GM12878 (cell line): ENCODE data around the gene PRDM12. TPM values are rescaled to one million over a fixed set of nuclear protein-coding genes. Genes with fewer than 3 reads are reported as not detected.

ENCODE experiments used
- ATAC-seq: fragments of 200-7000 bp; cut with Tn5 transposase; 3 replicates; pipeline ENCODE4 v1.9.1; 2020; ENCODE audit warnings: mild to moderate bottlenecking, moderate library complexity
- BruUV-seq: library from RNA; stranded (reverse); fragments of 400-500 nt; replicated peaks from 2 replicates; lab custom pipeline; 2021; lab: Mats Ljungman, UMichigan
- CTCF ChIA-PET: fragments of 300-600 bp; sonication (Branson Sonifier 250); formaldehyde crosslinking; extraction: SDS; loops from one replicate; lab custom pipeline; 2021; ENCODE audit warnings: inconsistent platforms; lab: Yijun Ruan, JAX
- POLR2A ChIA-PET: fragments of 350-600 bp; formaldehyde crosslinking; extraction: SDS; loops from one replicate; lab custom pipeline; 2021; ENCODE audit warnings: inconsistent platforms; lab: Charles Lee
- RAD21 ChIA-PET: fragments of 300-600 bp; sonication (Branson Sonifier 250); formaldehyde crosslinking; loops from one replicate; lab custom pipeline; 2023; ENCODE audit warnings: antibody characterized with exemption; ENCODE audit not compliant: unreplicated experiment; lab: Charles Lee
- SMC1A ChIA-PET: fragments of 300-600 bp; sonication (Branson Sonifier 250); formaldehyde crosslinking; loops from one replicate; lab custom pipeline; 2023; ENCODE audit not compliant: unreplicated experiment, uncharacterized antibody; lab: Charles Lee
- DNase-seq: peaks from one replicate; pipeline ENCODE4 v3.0.0-alpha.2; 2011; ENCODE audit warnings: low read depth, low spot score
- FAIRE-seq: peaks from 3 replicates; lab custom pipeline; 2011; peaks lifted over from hg19 to GRCh38; lab: Jason Lieb, UNC
- H2AFZ ChIP-seq: 2 replicates; pipeline ENCODE4 v1.6.0; 2011; ENCODE audit warnings: low read depth, low read length, control low read depth; ENCODE audit not compliant: control insufficient read depth
- H3K27ac ChIP-seq: 2 replicates; pipeline ENCODE4 v1.5.1; 2011; ENCODE audit warnings: control low read depth; ENCODE audit not compliant: control insufficient read depth, insufficient read depth
- H3K27me3 ChIP-seq, 2 experiments: replicated peaks in 1 of 2; 2 replicates each; pipeline versions ENCODE4 v1.6.0 to v1.6.1; 2011; ENCODE audit warnings: low read length in 1 of 2; ENCODE audit not compliant: control insufficient read depth in 2 of 2, insufficient read depth in 2 of 2
- H3K36me3 ChIP-seq, 2 experiments: 2 replicates each; pipeline ENCODE4 v1.5.1; 2011; ENCODE audit warnings: low read length in 1 of 2; ENCODE audit not compliant: control insufficient read depth in 2 of 2, insufficient read depth in 2 of 2
- H3K4me1 ChIP-seq: 2 replicates; pipeline ENCODE4 v1.6.1; 2011; ENCODE audit warnings: mild to moderate bottlenecking, low read length, moderate library complexity, mixed read lengths; ENCODE audit not compliant: control insufficient read depth, insufficient read depth
- H3K4me2 ChIP-seq: 2 replicates; pipeline ENCODE4 v1.6.0; 2011; ENCODE audit warnings: control low read depth; ENCODE audit not compliant: control insufficient read depth, insufficient read depth
- H3K4me3 ChIP-seq: fragments of 200-600 bp; sonication (generic); 2 replicates; pipeline ENCODE4 v1.5.1; 2016
- H3K79me2 ChIP-seq: 2 replicates; pipeline ENCODE4 v1.6.0; 2011; ENCODE audit warnings: low read length; ENCODE audit not compliant: control insufficient read depth, insufficient read depth
- H3K9ac ChIP-seq: 2 replicates; pipeline ENCODE4 v1.8.0; 2011; ENCODE audit warnings: low read length, control low read depth, mixed read lengths; ENCODE audit not compliant: control insufficient read depth, insufficient read depth
- H3K9me3 ChIP-seq: replicated peaks from 3 replicates; pipeline ENCODE4 v1.5.1; 2011; ENCODE audit warnings: mild to moderate bottlenecking, low read length; ENCODE audit not compliant: control insufficient read depth, insufficient read depth
- H4K20me1 ChIP-seq: 2 replicates; pipeline ENCODE4 v1.6.0; 2011; ENCODE audit not compliant: control insufficient read depth, insufficient read depth
- ETV6 ChIP-seq, 2 experiments: fragments of 450-650 bp in 1 of 2; IDR thresholded peaks in 1 of 2; conservative IDR thresholded peaks in 1 of 2; 2 replicates each; pipeline ENCODE4 v1.6.1; 2014; ENCODE audit warnings: antibody characterized with exemption in 1 of 2, borderline replicate concordance in 1 of 2, low read depth in 1 of 2, mild to moderate bottlenecking in 1 of 2, moderate library complexity in 1 of 2
- FOS ChIP-seq: IDR thresholded peaks from 3 replicates; pipeline ENCODE4 v1.6.1; 2011; ENCODE audit warnings: borderline replicate concordance; ENCODE audit not compliant: insufficient read length; ENCODE audit errors: extremely low read depth
- HDAC6 ChIP-seq: fragments of 200-600 bp; sonication (generic); IDR thresholded peaks from one replicate; pipeline ENCODE4 v1.8.0; 2017; ENCODE audit warnings: antibody characterized with exemption; ENCODE audit not compliant: unreplicated experiment
- IKZF1 ChIP-seq: fragments of 450-650 bp; conservative IDR thresholded peaks from 2 replicates; pipeline ENCODE4 v1.6.1; 2017; ENCODE audit warnings: antibody characterized with exemption, mild to moderate bottlenecking
- JUNB ChIP-seq: IDR thresholded peaks from 2 replicates; pipeline ENCODE4 v1.6.1; 2016; ENCODE audit warnings: antibody characterized with exemption, mild to moderate bottlenecking
- MYC ChIP-seq: IDR thresholded peaks from 2 replicates; pipeline ENCODE4 v1.6.1; 2011; ENCODE audit warnings: mild to moderate bottlenecking, low read length, moderate library complexity, inconsistent platforms; ENCODE audit not compliant: insufficient read depth, insufficient replicate concordance, insufficient read length, severe bottlenecking
- RBBP5 ChIP-seq: fragments of 200-600 bp; sonication (generic); conservative IDR thresholded peaks from 2 replicates; pipeline ENCODE4 v1.6.1; 2016
- TARDBP ChIP-seq: IDR thresholded peaks from 2 replicates; pipeline ENCODE4 v1.6.1; 2016; ENCODE audit warnings: borderline replicate concordance
- ZNF384 ChIP-seq: IDR thresholded peaks from 2 replicates; pipeline ENCODE4 v1.6.1; 2012; ENCODE audit warnings: low read depth, mild to moderate bottlenecking, low read length, improper control_type of control experiment, borderline replicate concordance
- WGBS: methylation state at CpG from one replicate; pipeline ENCODE4 v1.1.6; 2016; ENCODE audit warnings: low lambda C conversion rate; ENCODE audit not compliant: insufficient replicate concordance, insufficient coverage; ENCODE audit errors: missing lambda C conversion rate; 5-methylcytosine and 5-hydroxymethylcytosine counted together
- in situ Hi-C: fragments of 300-500 bp; cut with MboI; formaldehyde crosslinking; loops from 9 replicates; pipeline ENCODE4 v1.14.3; 2018; ENCODE audit warnings: mixed read lengths
- intact Hi-C: fragments of 100-400 bp; cut with micrococcal nuclease; formaldehyde crosslinking; loops from one replicate; pipeline ENCODE4 v1.14.2; 2022; ENCODE audit not compliant: unreplicated experiment
- polyA plus RNA-seq, 11 experiments: library from polyadenylated mRNA; depleted of rRNA in 4 of 11; unstranded in 6 of 11; stranded (reverse) in 5 of 11; fragments of >200 nt; fragmentation: Nextera tagmentation in 4 of 11; fragmentation: Illumina TruSeq in 1 of 11; extraction: Ambion mirVana in 4 of 11; extraction: Trizol in 1 of 11; gene quantifications; 1 replicate in 1 of 11; 2 replicates in 10 of 11; pipeline versions ENCODE4 v1.2.1 to v1.2.3, GENCODE V29; 2011 to 2016; ENCODE audit warnings: inconsistent platforms in 2 of 11, missing spikeins in 2 of 11, low read depth in 1 of 11
- total RNA-seq, 4 experiments: library from RNA; depleted of rRNA in 3 of 4; stranded (reverse); fragments of >200 nt in 3 of 4; fragmentation: Illumina TruSeq in 1 of 4; extraction: Trizol in 1 of 4; gene quantifications; 2 replicates each; pipeline versions ENCODE4 v1.2.1 to v1.2.3, GENCODE V29; 2013 to 2021
- TF ChIP-seq, protein P1 (sequence below): IDR thresholded peaks from 2 replicates; pipeline ENCODE4 v1.6.1; 2012; ENCODE audit warnings: low read length, inconsistent platforms
- TF ChIP-seq, protein P2 (sequence below): fragments of 450-650 bp; IDR thresholded peaks from 2 replicates; pipeline ENCODE4 v1.6.1; 2016; ENCODE audit warnings: mild to moderate bottlenecking
- TF ChIP-seq, protein P3 (sequence below): fragments of 450-650 bp; IDR thresholded peaks from 2 replicates; pipeline ENCODE4 v1.6.1; 2017; ENCODE audit warnings: mild to moderate bottlenecking, moderate library complexity
- TF ChIP-seq, protein P4 (sequence below): fragments of 450-650 bp; IDR thresholded peaks from 2 replicates; pipeline ENCODE4 v1.6.1; 2017; ENCODE audit warnings: mild to moderate bottlenecking, moderate library complexity

PRDM12 gene
- total and polyA plus RNA-seq, 10 of the 15 experiments (the other 5 are each of a cell fraction or from before 2014, with no cell fraction given) = not detected

DNA sequence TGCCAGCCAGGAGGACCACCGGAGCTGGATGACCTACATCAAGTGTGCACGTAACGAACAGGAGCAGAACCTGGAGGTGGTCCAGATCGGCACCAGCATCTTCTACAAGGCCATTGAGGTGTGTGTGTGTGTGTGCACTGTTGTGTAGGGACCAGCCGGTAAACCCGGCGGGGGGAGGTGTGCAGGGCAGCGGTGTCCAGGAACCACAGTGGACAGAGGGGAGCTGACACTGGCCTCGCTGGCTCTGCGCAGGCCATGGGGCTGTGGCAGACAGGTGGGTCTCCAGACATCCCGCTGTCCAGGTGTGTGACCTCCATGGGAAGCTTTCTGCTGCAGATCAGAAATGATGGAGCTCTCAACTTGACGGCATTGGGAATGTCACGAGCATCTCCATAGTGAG, 3.8 kb downstream of the PRDM12 start:
- no peak for FAIRE-seq
- whole genome bisulfite sequencing = 51% methylated on average over 13 of the region's 13 CpGs
- TF ChIP-seq, protein P1, sequence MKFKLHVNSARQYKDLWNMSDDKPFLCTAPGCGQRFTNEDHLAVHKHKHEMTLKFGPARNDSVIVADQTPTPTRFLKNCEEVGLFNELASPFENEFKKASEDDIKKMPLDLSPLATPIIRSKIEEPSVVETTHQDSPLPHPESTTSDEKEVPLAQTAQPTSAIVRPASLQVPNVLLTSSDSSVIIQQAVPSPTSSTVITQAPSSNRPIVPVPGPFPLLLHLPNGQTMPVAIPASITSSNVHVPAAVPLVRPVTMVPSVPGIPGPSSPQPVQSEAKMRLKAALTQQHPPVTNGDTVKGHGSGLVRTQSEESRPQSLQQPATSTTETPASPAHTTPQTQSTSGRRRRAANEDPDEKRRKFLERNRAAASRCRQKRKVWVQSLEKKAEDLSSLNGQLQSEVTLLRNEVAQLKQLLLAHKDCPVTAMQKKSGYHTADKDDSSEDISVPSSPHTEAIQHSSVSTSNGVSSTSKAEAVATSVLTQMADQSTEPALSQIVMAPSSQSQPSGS = no peak
- TF ChIP-seq, protein P2, sequence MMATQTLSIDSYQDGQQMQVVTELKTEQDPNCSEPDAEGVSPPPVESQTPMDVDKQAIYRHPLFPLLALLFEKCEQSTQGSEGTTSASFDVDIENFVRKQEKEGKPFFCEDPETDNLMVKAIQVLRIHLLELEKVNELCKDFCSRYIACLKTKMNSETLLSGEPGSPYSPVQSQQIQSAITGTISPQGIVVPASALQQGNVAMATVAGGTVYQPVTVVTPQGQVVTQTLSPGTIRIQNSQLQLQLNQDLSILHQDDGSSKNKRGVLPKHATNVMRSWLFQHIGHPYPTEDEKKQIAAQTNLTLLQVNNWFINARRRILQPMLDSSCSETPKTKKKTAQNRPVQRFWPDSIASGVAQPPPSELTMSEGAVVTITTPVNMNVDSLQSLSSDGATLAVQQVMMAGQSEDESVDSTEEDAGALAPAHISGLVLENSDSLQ = no peak
- no peak for TF ChIP-seq TARDBP
- TF ChIP-seq, protein P3, sequence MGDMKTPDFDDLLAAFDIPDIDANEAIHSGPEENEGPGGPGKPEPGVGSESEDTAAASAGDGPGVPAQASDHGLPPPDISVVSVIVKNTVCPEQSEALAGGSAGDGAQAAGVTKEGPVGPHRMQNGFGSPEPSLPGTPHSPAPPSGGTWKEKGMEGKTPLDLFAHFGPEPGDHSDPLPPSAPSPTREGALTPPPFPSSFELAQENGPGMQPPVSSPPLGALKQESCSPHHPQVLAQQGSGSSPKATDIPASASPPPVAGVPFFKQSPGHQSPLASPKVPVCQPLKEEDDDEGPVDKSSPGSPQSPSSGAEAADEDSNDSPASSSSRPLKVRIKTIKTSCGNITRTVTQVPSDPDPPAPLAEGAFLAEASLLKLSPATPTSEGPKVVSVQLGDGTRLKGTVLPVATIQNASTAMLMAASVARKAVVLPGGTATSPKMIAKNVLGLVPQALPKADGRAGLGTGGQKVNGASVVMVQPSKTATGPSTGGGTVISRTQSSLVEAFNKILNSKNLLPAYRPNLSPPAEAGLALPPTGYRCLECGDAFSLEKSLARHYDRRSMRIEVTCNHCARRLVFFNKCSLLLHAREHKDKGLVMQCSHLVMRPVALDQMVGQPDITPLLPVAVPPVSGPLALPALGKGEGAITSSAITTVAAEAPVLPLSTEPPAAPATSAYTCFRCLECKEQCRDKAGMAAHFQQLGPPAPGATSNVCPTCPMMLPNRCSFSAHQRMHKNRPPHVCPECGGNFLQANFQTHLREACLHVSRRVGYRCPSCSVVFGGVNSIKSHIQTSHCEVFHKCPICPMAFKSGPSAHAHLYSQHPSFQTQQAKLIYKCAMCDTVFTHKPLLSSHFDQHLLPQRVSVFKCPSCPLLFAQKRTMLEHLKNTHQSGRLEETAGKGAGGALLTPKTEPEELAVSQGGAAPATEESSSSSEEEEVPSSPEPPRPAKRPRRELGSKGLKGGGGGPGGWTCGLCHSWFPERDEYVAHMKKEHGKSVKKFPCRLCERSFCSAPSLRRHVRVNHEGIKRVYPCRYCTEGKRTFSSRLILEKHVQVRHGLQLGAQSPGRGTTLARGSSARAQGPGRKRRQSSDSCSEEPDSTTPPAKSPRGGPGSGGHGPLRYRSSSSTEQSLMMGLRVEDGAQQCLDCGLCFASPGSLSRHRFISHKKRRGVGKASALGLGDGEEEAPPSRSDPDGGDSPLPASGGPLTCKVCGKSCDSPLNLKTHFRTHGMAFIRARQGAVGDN = no peak
- no peak for TF ChIP-seq JUNB
- TF ChIP-seq, protein P4, sequence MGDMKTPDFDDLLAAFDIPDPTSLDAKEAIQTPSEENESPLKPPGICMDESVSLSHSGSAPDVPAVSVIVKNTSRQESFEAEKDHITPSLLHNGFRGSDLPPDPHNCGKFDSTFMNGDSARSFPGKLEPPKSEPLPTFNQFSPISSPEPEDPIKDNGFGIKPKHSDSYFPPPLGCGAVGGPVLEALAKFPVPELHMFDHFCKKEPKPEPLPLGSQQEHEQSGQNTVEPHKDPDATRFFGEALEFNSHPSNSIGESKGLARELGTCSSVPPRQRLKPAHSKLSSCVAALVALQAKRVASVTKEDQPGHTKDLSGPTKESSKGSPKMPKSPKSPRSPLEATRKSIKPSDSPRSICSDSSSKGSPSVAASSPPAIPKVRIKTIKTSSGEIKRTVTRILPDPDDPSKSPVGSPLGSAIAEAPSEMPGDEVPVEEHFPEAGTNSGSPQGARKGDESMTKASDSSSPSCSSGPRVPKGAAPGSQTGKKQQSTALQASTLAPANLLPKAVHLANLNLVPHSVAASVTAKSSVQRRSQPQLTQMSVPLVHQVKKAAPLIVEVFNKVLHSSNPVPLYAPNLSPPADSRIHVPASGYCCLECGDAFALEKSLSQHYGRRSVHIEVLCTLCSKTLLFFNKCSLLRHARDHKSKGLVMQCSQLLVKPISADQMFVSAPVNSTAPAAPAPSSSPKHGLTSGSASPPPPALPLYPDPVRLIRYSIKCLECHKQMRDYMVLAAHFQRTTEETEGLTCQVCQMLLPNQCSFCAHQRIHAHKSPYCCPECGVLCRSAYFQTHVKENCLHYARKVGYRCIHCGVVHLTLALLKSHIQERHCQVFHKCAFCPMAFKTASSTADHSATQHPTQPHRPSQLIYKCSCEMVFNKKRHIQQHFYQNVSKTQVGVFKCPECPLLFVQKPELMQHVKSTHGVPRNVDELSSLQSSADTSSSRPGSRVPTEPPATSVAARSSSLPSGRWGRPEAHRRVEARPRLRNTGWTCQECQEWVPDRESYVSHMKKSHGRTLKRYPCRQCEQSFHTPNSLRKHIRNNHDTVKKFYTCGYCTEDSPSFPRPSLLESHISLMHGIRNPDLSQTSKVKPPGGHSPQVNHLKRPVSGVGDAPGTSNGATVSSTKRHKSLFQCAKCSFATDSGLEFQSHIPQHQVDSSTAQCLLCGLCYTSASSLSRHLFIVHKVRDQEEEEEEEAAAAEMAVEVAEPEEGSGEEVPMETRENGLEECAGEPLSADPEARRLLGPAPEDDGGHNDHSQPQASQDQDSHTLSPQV = no peak
- no peak for TF ChIP-seq HDAC6
- TF ChIP-seq ZNF384 = no peak
- TF ChIP-seq ETV6 (conservative IDR thresholded peaks at IDR 0.05 in 1 of 2, IDR thresholded peaks at IDR 0.05 in 1 of 2; ENCODE audit: borderline replicate concordance in 1 of 2, low read depth in 1 of 2) = no peak
- no peak for TF ChIP-seq MYC
- no peak for TF ChIP-seq FOS
- no peak for TF ChIP-seq RBBP5
- no peak for TF ChIP-seq IKZF1

More for the DNA sequence above, 3.8 kb downstream of the PRDM12 start:
- Histone ChIP-seq H3K79me2 (no peaks in the 10 kb centered on the region), H3K9me3 (no peaks in the 10 kb centered on the region), H2AFZ (no peak overlapping the region), H3K27ac (no peak overlapping the region), H3K9ac (no peak overlapping the region), H3K4me1 (no peaks in the 10 kb centered on the region), H3K27me3 (peaks cover 1 to 15% of the 10 kb centered on the region in 2 experiments), H3K36me3 (no peaks in the 10 kb centered on the region), H4K20me1 (no peaks in the 10 kb centered on the region), H3K4me2 (no peak overlapping the region), H3K4me3 (no peak overlapping the region)
- RAD21 ChIA-PET = no interaction called here
- ATAC-seq (no peak), DNase-seq (no peak)
- SMC1A ChIA-PET = no interaction called here
- BruUV-seq = no TSS peak
- intact Hi-C loops (no loop called here), in situ Hi-C loops (no loop called here)
- POLR2A ChIA-PET = no interaction called here
- CTCF ChIA-PET = interaction anchor here (0.6 kb wide), 1 partner anchor 378 kb away, joined by 3 read pairs; no protein-coding TSS in a partner anchor
